Epidermal melanocyte (primary cell): Measurements from ENCODE around the gene PRKCB.
"Not testable (repeated sequence)": the region's sequence is repeated elsewhere in the genome, so short reads cannot be mapped to it uniquely, and the experiment has no call there.

Experiments
- DNase-seq: peaks from one replicate; pipeline ENCODE4 v3.0.0; 2011; ENCODE audit warnings: low spot score; ENCODE audit not compliant: insufficient read length

PRKCB gene

DNA sequence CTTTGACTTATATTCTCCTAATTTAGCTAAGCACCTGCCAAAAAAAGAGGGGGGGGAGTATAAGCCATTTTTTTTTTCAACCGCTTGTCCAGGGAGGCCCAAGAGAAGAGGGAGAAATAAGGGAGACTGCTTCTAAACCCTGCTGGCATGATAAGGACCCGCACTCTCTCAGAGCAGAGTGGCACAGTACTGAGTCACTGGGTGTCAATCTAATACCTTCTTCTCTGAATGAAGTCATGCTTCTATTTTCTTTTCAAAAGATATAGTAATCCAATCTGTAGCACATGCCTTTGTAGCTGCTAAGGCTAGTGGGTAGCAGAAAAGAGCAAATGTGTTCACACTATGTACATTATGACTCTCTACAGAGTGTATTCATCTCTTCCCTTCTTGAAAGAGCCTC is 385.4 kb downstream of the PRKCB start:
- DNase-seq = no peak

DNA sequence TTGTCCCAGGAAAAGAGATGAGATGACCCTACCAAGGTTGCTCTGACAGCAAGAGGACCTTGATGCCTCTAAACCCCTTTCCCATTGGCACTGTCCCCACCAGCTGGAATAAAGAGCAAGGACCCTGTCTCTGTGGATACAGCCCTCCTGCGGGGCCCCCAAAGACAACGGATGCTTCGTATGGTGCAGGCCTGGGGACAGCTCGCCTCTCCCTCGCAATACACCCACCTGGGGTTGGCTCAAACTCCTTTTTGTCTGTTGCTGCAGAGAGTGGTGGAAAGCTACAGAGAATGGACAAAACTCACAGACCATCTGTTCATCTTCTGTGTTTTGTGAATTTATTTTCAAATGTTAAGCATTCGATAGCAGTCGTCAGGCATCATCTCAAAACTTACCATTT is 392.7 kb downstream of the PRKCB start:
- DNase-seq = no peak

- DNase-seq = no peak
These were observed 397.2 kb downstream of the PRKCB start for GRCh38 chr16:24232936-24233335.

DNA sequence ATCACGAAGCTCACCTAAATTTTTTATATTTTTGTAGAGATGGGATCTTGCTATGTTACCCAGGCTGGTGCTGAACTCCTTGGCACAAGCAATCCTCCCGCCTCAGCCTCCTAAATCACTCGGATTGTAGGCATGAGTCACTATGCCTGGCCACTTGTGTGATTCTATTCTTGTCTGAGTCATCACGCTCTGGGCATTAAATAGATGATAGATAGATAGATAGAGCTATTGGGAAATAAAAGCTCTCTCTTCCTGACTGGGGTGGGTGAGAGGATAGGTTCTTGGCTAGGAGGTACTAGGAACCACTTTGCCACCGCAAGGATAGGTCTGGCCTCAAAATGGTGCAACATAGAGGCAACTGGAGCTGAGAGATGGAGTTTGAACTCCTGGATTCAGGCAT is 399.0 kb downstream of the PRKCB start:
- no peak for DNase-seq

- no peak for DNase-seq
These were observed 400.0 kb downstream of the PRKCB start for GRCh38 chr16:24235806-24236205.

DNA sequence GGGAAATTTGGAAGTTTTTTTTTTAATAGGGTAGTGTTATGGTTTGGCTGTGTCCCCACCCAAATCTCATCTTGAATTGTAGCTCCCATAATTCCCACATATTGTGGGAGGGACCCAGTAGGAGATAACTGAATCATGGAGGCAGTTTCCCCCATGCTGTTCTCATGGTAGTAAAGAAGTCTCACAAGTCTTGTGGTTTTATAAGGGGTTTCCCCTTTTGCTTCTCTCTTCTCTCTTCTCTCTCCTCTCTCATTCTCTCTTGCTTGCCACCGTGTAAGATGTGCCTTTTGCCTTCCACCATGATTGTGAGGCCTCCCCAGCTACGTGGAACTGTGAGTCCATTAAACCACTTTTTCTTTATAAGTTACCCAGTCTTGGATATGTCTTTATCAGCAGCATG is 403.1 kb downstream of the PRKCB start:
- not testable (repeated sequence) for DNase-seq

GRCh38 chr16:24246911-24247607 is 411.3 kb downstream of the PRKCB start:
- DNase-seq = no peak

DNA sequence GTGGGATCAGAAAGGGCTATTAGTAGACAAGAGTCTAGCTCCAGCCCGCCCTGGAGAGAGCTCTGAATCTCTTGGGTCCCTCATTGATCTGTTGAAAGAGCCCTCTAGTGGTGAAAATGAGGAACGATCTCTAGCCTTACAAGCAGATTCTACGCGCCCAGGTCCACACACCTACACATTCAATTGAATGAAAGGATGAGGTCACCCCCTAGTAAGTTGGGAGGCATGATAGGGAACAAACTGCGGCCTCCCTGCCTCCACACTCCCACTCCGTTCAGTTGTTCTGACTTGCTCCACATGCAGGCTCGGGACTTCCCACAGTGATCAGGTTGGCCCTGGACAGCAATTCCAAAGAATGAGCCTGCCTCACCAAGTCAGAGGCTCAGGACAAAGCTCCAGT is 417.4 kb downstream of the PRKCB start:
- DNase-seq = peak; percentile 50

DNA sequence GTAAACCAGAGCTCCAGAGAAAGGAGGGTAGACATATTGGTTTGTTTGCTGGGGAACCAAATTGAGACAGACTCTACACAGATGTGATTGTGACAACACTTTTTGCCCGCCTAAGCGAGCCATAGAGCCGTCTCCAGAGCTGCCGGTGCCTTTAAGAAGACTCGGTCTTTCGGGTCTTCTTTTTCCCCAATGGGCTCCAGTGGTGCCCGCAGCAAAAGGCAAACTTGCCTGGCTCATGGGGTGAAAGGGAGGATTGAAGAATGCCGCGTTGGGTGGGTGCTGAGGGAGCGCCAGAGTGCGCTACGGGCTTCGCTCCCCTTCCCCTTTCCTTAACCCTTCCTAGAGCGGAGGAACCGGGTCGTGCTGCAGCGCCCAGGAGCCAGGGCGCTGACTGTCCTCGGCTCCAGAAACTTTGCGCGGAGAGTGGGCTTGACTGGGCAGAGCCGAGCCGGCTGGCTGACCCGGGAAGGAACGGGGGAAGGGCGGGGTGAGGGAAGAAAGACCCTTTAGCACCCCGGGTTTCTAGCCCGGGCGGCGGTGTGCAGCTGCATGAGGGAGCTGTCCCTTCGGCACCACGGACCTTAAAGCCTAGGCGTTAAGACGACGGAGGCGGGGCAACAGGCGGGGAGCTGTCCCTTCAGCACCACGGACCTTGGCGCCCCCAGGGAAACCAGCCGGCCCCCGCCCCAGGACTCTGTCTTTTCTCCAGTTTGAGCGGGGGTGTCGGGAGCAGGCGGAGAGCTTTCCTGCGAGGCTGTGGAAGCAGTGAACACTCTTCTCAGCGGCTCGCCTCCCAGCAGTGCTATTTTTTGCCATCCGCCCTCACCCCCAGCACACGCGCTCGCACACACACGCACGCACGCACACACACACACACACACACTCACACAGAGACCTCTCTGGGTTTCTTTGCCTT is 419.9 kb downstream of the PRKCB start, which contains the start of gene CACNG3:
TSS of gene CACNG3 (plus strand) at position 880 of the 916 bp plus-strand sequence. CDS start 420 bp downstream, outside the sequence.
- DNase-seq = no peak

DNA sequence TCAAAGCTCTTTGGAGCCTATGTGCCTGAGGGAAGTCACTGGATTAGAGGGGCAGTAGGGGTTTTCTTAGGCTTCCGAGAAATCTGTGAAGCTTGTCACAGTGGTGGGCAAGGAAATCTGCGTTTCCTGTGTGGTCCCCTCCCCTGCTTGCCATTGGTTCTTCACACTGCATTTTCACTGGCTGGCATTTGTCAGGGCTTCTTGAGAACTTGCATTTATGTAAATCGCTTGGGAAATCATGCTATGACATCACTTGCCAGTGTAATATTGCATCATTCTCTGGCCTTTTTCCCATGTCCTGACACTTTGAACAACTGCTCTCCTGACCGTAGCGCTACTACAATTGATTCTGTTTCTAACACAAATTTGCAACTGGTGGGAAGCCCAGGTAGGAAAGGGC is 422.2 kb downstream of the PRKCB start:
- DNase-seq = no peak

DNA sequence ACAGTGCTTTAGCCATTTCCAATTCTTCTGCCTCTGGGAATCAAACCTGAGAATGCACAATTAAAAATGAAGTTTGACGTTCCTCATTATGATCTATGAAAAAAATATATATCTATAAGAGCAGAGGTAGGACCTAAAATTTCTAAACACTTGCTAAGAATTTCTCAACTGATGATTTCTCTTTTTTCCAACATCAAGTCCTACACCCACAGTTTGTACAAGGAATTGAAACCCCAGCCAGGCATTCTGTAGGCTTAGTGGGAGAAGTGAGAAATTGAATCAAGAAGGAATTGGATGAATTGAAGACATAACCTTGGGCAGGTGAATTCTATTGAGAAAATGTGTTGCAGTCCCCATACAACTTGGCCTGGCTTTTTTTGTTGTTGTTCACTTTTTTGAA is 423.0 kb downstream of the PRKCB start:
- no peak for DNase-seq

DNA sequence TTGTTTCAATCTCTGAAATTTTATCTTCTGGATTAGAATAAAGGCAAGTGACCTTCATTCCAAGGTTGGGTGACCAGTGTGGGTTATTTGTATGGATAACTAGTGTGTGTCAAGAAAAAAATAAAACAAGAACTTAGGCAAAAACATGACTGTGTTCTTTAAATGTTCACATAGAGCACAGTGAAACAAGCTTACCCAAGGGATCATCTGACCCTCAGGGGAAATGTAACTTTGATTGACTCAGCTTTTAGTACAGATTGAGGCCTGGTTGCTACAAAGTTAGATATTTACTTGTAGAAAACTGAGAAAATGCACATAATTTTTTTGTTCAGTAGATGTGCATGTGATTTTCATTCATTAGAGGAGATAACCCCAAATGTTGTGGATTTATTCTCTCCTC is 427.0 kb downstream of the PRKCB start:
- DNase-seq = no peak
